T-helper 17 cell (primary cell): Measurements from ENCODE around the gene GP1BA. TPM values are rescaled to one million over a fixed set of nuclear protein-coding genes. Genes with fewer than 3 reads are reported as not detected.

Experiments used
- ATAC-seq: fragments of 150-1000 bp; cut with Tn5 transposase; 2 replicates; pipeline ENCODE4 v1.10.0; 2021; ENCODE audit warnings: mild to moderate bottlenecking, moderate library complexity
- DNase-seq, 3 donors: peaks; one replicate each; pipeline versions ENCODE4 v3.0.0 to v3.0.0-alpha.2; 2020 to 2021
- H3K9me3 ChIP-seq: one replicate; pipeline ENCODE4 v1.7.0; 2013; ENCODE audit warnings: low read length, mild to moderate bottlenecking; ENCODE audit not compliant: control insufficient read depth, poor library complexity, severe bottlenecking
- H3K27ac Mint-ChIP-seq: one replicate; pipeline ENCODE4 v1.8.0; 2022; ENCODE audit warnings: mild to moderate bottlenecking, moderate library complexity, mixed read lengths
- H3K27me3 Mint-ChIP-seq: one replicate; pipeline ENCODE4 v1.8.0; 2022; ENCODE audit warnings: mixed read lengths
- H3K36me3 Mint-ChIP-seq: one replicate; pipeline ENCODE4 v1.8.0; 2022; ENCODE audit warnings: low read depth, mixed read lengths
- H3K4me1 Mint-ChIP-seq: one replicate; pipeline ENCODE4 v1.8.0; 2022; ENCODE audit warnings: mild to moderate bottlenecking, mixed read lengths
- H3K4me3 Mint-ChIP-seq: one replicate; pipeline ENCODE4 v1.8.0; 2022; ENCODE audit warnings: mild to moderate bottlenecking, moderate library complexity, mixed read lengths
- total RNA-seq, 4 donors: library from RNA in 2 of 4; stranded (reverse) in 2 of 4; gene quantifications; one replicate each; pipeline ENCODE4 v1.2.3 and lab custom pipeline; 2022 to 2026

GP1BA gene
- total RNA-seq, result 10 to 100 TPM in 1 of 2 donors, 1 to 10 TPM in 1; 1.6 to 22.9 TPM
- 0 to 0.12 reads per million in 2 donors for total RNA-seq (lab: John Stamatoyannopoulos, UW)

DNA sequence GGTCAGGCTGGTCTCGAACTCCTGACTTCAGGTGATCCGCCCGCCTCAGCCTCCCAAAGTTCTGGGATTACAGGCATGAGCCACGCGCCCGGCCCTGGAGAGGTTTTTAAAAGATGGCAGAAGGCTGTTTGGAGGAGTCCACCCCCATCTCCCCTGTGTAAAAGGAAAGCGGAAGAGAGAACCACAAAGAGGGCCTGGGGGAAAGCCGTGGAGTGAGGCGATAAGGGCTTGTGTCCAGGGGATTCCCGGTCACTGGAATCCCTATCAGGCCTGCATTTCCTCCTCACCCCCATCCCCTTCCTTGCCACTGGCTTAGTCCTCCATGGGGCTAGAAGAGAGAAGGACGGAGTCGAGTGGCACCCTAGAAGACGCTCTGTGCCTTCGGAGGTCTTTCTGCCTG lies at the start of gene GP1BA:
GP1BA (plus strand) TSS at position 315 of the 400 bp plus-strand sequence. CDS start 328 bp downstream, outside the sequence.
- H3K9me3 ChIP-seq, result no peaks in the 10 kb centered on the region
- no peak within 1 kb of the TSS for H3K4me3 Mint-ChIP-seq
- peaks cover 9% of the 10 kb centered on the region for H3K36me3 Mint-ChIP-seq
- peak within 1 kb of the TSS; percentile 5 for H3K27ac Mint-ChIP-seq
- H3K4me1 Mint-ChIP-seq, result peaks cover 27% of the 10 kb centered on the region
- no peak for ATAC-seq
- no peak for DNase-seq
- no peaks in the 10 kb centered on the region for H3K27me3 Mint-ChIP-seq

DNA sequence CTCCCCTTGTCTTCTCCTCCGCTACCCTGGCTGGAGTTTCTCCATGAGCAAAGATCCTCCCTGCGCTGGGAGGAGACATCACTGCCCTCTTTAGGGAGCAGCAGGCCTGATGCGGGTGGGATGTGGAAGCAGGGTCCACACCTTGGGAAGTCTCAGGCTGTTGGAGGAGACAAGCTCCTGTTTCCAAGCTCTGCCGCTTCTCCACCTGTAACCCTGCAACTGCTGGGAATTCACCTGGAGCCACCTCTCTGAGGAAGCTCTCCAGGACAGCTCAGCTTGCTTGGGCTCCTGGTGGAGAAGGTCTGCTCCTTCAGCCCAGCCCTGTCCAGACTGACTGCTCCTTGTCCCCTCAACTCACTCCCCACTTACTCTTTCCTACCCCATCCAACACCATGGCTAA lies 47.6 kb upstream of the GP1BA start:
- ATAC-seq, result no peak
- H3K27me3 Mint-ChIP-seq, result no peaks in the 10 kb centered on the region
- peaks cover 6% of the 10 kb centered on the region for H3K36me3 Mint-ChIP-seq
- DNase-seq, result no peak
- H3K9me3 ChIP-seq, result no peaks in the 10 kb centered on the region
- no peak overlapping the region for H3K4me3 Mint-ChIP-seq
- peaks cover 3% of the 10 kb centered on the region for H3K4me1 Mint-ChIP-seq
- H3K27ac Mint-ChIP-seq, result no peak overlapping the region

DNA sequence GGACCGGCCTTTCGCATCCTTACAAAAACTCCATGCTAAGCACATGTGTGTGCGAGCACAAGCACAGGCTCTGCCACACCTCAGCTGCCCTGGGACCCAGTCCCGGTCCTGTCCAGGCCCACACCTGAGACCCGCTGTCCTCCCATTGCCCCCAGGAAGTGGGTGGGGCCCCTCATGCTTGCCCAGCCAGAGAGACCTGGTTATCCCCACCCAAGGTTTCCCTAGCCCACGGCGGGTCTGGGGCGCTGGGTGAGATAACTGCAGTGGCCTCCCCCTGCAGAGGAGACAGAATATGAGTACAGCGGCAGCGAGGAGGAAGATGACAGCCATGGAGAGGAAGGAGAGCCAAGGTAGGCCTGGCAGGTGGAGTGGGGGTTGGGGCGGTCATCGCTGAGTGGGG lies 45.2 kb upstream of the GP1BA start:
- ATAC-seq (no peak), DNase-seq (no peak)
- Mint-ChIP-seq H3K36me3 (peaks cover 6% of the 10 kb centered on the region), H3K4me3 (no peak overlapping the region), H3K27ac (peak overlapping the region; percentile 37), H3K27me3 (no peaks in the 10 kb centered on the region), H3K4me1 (peaks cover 3% of the 10 kb centered on the region)
- H3K9me3 ChIP-seq, result no peaks in the 10 kb centered on the region

DNA sequence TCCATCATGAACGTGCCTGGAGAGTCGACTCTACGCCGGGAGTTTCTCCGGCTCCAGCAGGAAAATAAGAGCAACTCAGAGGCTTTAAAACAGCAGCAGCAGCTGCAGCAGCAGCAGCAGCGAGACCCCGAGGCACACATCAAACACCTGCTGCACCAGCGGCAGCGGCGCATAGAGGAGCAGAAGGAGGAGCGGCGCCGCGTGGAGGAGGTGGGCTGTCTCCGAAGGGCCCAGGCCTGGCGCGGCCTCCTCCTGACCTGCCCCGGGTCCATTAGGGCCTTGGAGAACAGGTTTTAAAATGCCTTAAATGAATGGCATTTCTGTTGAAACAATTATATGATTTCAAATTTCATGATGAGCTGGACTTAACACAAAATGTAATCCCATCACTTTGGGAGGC lies 44.5 kb upstream of the GP1BA start:
- peaks cover 6% of the 10 kb centered on the region for H3K36me3 Mint-ChIP-seq

DNA sequence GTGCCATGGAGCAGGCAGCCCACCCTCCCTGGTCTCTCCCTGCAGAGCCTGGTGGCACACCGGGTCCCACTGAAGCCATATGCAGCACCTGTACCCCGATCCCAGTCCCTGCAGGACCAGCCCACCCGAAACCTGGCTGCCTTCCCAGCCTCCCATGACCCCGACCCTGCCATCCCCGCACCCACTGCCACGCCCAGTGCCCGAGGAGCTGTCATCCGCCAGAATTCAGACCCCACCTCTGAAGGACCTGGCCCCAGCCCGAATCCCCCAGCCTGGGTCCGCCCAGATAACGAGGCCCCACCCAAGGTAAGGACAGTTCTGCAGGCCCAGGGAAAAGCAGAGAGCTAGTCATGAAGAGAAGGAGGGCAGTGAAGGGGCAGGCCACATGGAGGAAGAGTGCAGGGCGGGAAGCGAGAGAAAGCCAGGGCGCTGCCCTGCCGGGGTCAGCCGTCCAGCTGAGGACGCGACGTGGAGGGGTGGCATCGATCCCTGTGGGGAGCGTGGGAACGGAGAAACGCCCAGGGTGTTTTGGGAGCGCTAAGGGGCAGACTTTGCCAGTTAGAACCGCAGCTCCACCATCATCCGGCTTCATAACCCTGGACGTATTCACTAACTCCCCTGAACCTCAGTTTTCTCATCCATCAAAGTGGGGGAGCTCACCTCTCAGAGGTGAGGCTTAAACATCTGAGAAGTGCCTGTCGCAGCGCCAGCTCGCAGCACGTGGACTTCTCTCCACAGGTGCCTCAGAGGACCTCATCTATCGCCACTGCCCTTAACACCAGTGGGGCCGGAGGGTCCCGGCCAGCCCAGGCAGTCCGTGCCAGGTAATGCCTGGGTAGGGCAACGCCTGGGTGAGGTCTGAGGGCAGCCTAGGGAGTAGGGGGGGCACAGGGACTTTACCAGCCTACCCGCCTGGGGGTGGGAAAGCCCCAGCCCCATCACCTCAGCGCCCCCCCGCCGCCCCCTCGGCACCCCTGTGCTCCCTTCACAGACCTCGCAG lies 40.4 kb upstream of the GP1BA start:
- H3K4me1 Mint-ChIP-seq, result peaks cover 3% of the 10 kb centered on the region
- H3K36me3 Mint-ChIP-seq, result peaks cover 6% of the 10 kb centered on the region
- H3K9me3 ChIP-seq, result no peaks in the 10 kb centered on the region
- DNase-seq (no peak), ATAC-seq (no peak)
- H3K27ac Mint-ChIP-seq, result no peak overlapping the region
- no peaks in the 10 kb centered on the region for H3K27me3 Mint-ChIP-seq
- H3K4me3 Mint-ChIP-seq, result no peak overlapping the region

More for the DNA sequence above, 44.5 kb upstream of the GP1BA start:
- H3K4me3 Mint-ChIP-seq, result no peak overlapping the region
- no peak for ATAC-seq
- peaks cover 3% of the 10 kb centered on the region for H3K4me1 Mint-ChIP-seq
- no peak for DNase-seq
- no peaks in the 10 kb centered on the region for H3K9me3 ChIP-seq
- H3K27me3 Mint-ChIP-seq, result no peaks in the 10 kb centered on the region
- H3K27ac Mint-ChIP-seq, result no peak overlapping the region

DNA sequence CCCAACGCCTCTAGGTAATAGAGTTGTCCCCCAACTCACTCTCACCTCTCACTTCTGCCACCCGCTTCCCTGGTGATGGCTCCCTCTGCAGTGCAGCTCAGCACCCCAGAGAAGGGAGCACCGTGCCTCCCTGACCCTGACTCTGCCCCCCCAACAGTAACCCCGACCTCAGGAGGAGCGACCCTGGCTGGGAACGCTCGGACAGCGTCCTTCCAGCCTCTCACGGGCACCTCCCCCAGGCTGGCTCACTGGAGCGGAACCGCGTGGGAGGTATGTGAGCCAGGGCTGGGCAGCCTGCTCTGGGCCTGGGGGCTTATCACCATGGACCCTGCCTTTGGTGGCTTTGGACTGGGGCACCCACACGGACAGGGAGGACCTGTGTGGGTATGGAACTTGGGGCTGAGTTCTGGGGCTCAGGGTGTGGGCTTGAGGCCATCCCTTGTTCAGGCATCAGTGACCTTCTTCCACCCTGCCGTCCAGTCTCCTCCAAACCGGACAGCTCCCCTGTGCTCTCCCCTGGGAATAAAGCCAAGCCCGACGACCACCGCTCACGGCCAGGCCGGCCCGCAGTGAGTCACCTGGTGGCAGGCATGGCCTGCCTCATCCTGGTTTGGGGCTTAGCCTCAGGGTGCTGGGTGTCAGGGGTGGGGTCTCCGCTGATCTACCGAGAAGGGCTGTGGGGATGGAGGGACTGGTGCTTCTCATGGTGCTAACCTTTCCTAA lies 39.4 kb upstream of the GP1BA start:
- Mint-ChIP-seq H3K4me1 (peaks cover 3% of the 10 kb centered on the region), H3K27ac (no peak overlapping the region), H3K4me3 (no peak overlapping the region), H3K36me3 (peaks cover 2% of the 10 kb centered on the region), H3K27me3 (no peaks in the 10 kb centered on the region)
- H3K9me3 ChIP-seq, result no peaks in the 10 kb centered on the region
- DNase-seq, result no peak
- ATAC-seq, result no peak

DNA sequence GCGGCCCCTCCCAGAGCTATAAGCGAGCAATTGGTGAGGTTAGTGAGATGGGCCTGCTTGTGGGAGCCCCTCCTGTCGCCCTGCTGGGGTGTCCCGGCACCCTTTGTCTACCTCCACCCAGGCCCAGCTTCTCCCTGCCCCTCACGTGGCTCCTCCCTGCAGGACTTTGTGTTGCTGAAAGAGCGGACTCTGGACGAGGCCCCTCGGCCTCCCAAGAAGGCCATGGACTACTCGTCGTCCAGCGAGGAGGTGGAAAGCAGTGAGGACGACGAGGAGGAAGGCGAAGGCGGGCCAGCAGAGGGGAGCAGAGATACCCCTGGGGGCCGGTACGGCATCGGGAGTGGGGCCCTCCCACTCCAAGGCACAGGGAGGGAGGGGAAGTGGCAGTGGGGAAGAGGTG lies 38.8 kb upstream of the GP1BA start:
- no peaks in the 10 kb centered on the region for H3K27me3 Mint-ChIP-seq
- no peak overlapping the region for H3K4me3 Mint-ChIP-seq
- DNase-seq (no peak), ATAC-seq (no peak)
- H3K9me3 ChIP-seq, result no peaks in the 10 kb centered on the region
- H3K27ac Mint-ChIP-seq, result no peak overlapping the region
- H3K36me3 Mint-ChIP-seq, result peaks cover 2% of the 10 kb centered on the region
- peaks cover 5% of the 10 kb centered on the region for H3K4me1 Mint-ChIP-seq

DNA sequence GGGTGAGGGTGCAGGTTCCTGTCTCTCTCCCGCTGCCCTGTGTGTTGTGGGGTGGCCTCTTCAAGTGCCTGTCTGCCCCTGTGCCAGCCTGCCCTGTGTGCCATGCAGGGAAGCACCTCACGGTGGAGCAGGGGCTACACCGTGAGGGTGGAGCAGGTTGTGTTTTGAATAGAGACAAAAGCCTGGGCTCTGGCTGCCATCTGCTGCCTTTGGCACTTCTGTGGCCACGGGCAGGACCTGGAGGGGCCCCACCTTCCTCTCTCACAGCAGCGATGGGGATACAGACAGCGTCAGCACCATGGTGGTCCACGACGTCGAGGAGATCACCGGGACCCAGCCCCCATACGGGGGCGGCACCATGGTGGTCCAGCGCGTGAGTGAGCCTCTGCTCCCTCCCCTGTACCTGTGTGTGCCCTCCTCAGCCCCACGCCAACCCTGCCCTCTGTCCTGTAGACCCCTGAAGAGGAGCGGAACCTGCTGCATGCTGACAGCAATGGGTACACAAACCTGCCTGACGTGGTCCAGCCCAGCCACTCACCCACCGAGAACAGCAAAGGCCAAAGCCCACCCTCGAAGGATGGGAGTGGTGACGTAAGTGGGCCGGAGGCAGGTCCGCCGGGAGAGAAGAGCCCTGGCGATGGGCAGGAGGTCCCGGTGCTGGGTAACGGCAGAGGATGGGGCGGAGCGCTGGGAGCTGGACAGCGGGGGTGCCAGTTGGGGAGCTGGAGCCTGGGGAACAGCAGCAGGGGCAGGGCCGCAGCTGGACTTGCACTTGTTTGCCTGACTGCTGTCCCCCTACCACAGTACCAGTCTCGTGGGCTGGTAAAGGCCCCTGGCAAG lies 38.1 kb upstream of the GP1BA start:
- ATAC-seq (no peak), DNase-seq (no peak)
- H3K27ac Mint-ChIP-seq, result no peak overlapping the region
- no peak overlapping the region for H3K4me3 Mint-ChIP-seq
- H3K4me1 Mint-ChIP-seq, result peaks cover 8% of the 10 kb centered on the region
- H3K9me3 ChIP-seq, result no peaks in the 10 kb centered on the region
- H3K36me3 Mint-ChIP-seq, result peaks cover 2% of the 10 kb centered on the region
- no peaks in the 10 kb centered on the region for H3K27me3 Mint-ChIP-seq

DNA sequence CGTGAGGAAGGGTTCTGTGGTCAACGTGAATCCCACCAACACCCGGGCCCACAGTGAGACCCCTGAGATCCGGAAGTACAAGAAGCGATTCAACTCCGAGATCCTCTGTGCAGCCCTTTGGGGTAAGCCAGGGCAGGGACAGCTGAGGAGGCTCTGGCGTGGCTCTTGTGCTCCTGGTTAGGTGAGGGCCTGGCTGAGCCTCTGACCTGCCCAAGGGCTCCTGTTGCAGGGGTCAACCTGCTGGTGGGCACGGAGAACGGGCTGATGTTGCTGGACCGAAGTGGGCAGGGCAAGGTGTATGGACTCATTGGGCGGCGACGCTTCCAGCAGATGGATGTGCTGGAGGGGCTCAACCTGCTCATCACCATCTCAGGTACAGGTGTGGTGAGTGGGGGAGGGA lies 37.0 kb upstream of the GP1BA start:
- Mint-ChIP-seq H3K4me3 (no peak overlapping the region), H3K27ac (no peak overlapping the region), H3K4me1 (peaks cover 10% of the 10 kb centered on the region), H3K36me3 (no peaks in the 10 kb centered on the region), H3K27me3 (no peaks in the 10 kb centered on the region)
- DNase-seq, result no peak
- ATAC-seq, result no peak
- H3K9me3 ChIP-seq, result no peaks in the 10 kb centered on the region

DNA sequence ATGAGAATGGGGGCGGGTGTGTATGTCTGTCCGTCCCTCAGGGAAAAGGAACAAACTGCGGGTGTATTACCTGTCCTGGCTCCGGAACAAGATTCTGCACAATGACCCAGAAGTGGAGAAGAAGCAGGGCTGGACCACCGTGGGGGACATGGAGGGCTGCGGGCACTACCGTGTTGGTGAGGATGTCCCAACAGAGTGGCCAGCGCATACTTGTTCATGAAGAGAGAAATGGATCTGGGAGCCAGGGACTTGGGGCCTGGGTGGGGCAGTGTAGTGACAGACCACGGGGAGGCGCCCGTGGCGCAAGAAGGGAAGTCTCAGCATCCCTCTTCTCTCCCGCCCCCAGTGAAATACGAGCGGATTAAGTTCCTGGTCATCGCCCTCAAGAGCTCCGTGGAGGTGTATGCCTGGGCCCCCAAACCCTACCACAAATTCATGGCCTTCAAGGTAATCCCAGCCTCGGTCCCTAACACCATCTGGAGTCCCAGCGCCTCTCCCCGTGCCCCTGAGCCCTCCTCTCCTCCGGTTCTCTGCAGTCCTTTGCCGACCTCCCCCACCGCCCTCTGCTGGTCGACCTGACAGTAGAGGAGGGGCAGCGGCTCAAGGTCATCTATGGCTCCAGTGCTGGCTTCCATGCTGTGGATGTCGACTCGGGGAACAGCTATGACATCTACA lies 36.3 kb upstream of the GP1BA start:
- Mint-ChIP-seq H3K4me3 (no peak overlapping the region), H3K4me1 (peaks cover 12% of the 10 kb centered on the region), H3K27me3 (no peaks in the 10 kb centered on the region), H3K27ac (no peak overlapping the region), H3K36me3 (no peaks in the 10 kb centered on the region)
- no peaks in the 10 kb centered on the region for H3K9me3 ChIP-seq
- DNase-seq (no peak), ATAC-seq (no peak)

DNA sequence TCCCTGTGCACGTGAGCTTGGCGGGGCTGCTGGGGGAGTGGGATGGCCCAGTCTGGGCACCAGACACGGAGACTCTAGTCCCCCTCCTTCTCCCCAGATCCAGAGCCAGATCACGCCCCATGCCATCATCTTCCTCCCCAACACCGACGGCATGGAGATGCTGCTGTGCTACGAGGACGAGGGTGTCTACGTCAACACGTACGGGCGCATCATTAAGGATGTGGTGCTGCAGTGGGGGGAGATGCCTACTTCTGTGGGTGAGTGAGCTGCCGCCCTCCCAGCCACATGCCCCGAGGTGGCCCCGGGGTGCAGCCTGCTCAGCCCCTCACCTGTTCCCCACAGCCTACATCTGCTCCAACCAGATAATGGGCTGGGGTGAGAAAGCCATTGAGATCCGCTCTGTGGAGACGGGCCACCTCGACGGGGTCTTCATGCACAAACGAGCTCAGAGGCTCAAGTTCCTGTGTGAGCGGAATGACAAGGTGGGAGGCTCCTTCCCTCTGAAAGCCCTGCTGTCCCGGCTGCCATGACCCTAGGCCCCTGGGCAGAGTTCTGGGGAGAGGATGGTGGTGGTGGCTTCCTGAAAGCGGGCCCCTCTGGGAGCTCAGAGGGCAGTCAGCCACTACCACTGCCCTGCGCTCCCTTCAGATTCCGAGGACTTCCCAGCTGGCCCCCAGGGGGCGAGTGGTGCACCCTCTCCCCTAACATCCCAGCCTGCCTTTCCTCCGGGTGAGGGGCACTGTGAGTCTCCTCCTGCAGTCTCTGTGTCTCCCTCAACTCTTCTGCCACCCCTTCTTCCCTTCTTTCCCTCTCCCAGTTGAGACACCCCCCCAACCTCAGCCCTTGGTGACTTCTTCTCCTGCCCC lies 35.5 kb upstream of the GP1BA start:
- no peaks in the 10 kb centered on the region for H3K36me3 Mint-ChIP-seq
- no peak for DNase-seq
- no peak for ATAC-seq
- no peak overlapping the region for H3K27ac Mint-ChIP-seq
- no peak overlapping the region for H3K4me3 Mint-ChIP-seq
- no peaks in the 10 kb centered on the region for H3K27me3 Mint-ChIP-seq
- H3K4me1 Mint-ChIP-seq, result peaks cover 16% of the 10 kb centered on the region
- no peaks in the 10 kb centered on the region for H3K9me3 ChIP-seq
